Loucy (cell line): ENCODE measurements around the gene UNC5C.

Experiments
- H2AFZ ChIP-seq: fragments of 200-600 bp; sonication (generic); 2 replicates; pipeline ENCODE4 v1.6.0; 2016; ENCODE audit warnings: antibody characterized with exemption, mild to moderate bottlenecking, low read length, moderate library complexity
- H3F3A ChIP-seq: fragments of 200-600 bp; 2 replicates; pipeline ENCODE4 v1.6.0; 2016; ENCODE audit warnings: antibody characterized with exemption, low read depth, mild to moderate bottlenecking
- H3K27me3 ChIP-seq: fragments of 200-600 bp; sonication (generic); 2 replicates; pipeline ENCODE4 v1.6.1; 2014; ENCODE audit warnings: low read length, mild to moderate bottlenecking; ENCODE audit not compliant: insufficient read depth, poor library complexity, severe bottlenecking
- H3K36me3 ChIP-seq: fragments of 200-600 bp; sonication (generic); 2 replicates; pipeline ENCODE4 v1.6.1; 2016; ENCODE audit warnings: low read length; ENCODE audit not compliant: insufficient read depth
- H3K4me1 ChIP-seq: fragments of 200-600 bp; sonication (generic); 2 replicates; pipeline ENCODE4 v1.5.1; 2014; ENCODE audit warnings: low read length, mild to moderate bottlenecking; ENCODE audit not compliant: insufficient read depth, poor library complexity, severe bottlenecking
- H3K4me2 ChIP-seq: fragments of 200-600 bp; sonication (generic); 2 replicates; pipeline ENCODE4 v1.6.0; 2014; ENCODE audit warnings: antibody characterized with exemption, low read length, low read depth, mild to moderate bottlenecking; ENCODE audit not compliant: poor library complexity, severe bottlenecking
- H3K4me3 ChIP-seq: fragments of 200-600 bp; sonication (generic); 2 replicates; pipeline ENCODE4 v1.5.1; 2014; ENCODE audit warnings: low read length, mild to moderate bottlenecking, mixed read lengths; ENCODE audit not compliant: poor library complexity, severe bottlenecking
- H3K79me2 ChIP-seq: fragments of 200-600 bp; sonication (generic); 2 replicates; pipeline ENCODE4 v1.6.1; 2014; ENCODE audit warnings: low read length; ENCODE audit not compliant: insufficient read depth
- H3K9ac ChIP-seq: fragments of 200-600 bp; sonication (generic); 2 replicates; pipeline ENCODE4 v1.6.0; 2014; ENCODE audit warnings: mild to moderate bottlenecking, low read depth, low read length, moderate library complexity; ENCODE audit not compliant: poor library complexity, severe bottlenecking
- H3K9me2 ChIP-seq: fragments of 200-600 bp; sonication (generic); replicated peaks from 2 replicates; pipeline ENCODE4 v1.6.1; 2016; ENCODE audit warnings: low read depth, low read length, mixed read lengths
- H3K9me3 ChIP-seq: fragments of 200-600 bp; sonication (generic); 2 replicates; pipeline ENCODE4 v1.6.1; 2014; ENCODE audit warnings: mild to moderate bottlenecking, antibody characterized with exemption, low read length, low read depth; ENCODE audit not compliant: insufficient read depth
- H4K20me1 ChIP-seq: fragments of 200-600 bp; sonication (generic); 2 replicates; pipeline ENCODE4 v1.6.0; 2014; ENCODE audit warnings: antibody characterized with exemption, low read length, mild to moderate bottlenecking; ENCODE audit not compliant: insufficient read depth, poor library complexity, severe bottlenecking
- EZH2phosphoT487 ChIP-seq: fragments of 200-600 bp; IDR thresholded peaks from 2 replicates; pipeline ENCODE4 v1.6.1; 2018; ENCODE audit warnings: antibody characterized with exemption, mild to moderate bottlenecking, moderate library complexity, borderline replicate concordance
- TF ChIP-seq, protein P1 (sequence below): fragments of 200-600 bp; sonication (generic); conservative IDR thresholded peaks from 2 replicates; pipeline ENCODE4 v1.5.1; 2014; ENCODE audit warnings: mild to moderate bottlenecking, antibody characterized with exemption, low read length

UNC5C gene

DNA sequence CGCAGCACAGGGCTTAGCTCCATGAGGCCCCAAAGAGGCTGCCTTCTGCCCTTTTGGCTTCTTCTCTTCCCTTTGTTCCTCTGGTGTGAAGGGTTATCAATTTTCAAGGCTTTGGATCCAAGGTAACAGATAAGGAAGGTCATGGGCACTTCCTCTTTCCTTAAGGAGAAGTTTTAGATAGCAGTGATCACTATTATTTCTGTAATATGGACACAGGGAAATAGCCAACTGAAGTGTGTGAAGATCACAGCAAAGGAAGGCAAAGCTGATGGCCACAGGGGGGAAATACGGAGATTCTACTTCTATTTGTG lies 366.8 kb downstream of the UNC5C start:
- no peaks in the 10 kb centered on the region for H3F3A ChIP-seq
- no peaks in the 10 kb centered on the region for H3K79me2 ChIP-seq
- H3K36me3 ChIP-seq = no peaks in the 10 kb centered on the region
- H2AFZ ChIP-seq = no peak overlapping the region
- H3K9ac ChIP-seq = no peak overlapping the region
- H3K4me3 ChIP-seq = no peak overlapping the region
- no peak for TF ChIP-seq EZH2phosphoT487
- TF ChIP-seq, protein P1, sequence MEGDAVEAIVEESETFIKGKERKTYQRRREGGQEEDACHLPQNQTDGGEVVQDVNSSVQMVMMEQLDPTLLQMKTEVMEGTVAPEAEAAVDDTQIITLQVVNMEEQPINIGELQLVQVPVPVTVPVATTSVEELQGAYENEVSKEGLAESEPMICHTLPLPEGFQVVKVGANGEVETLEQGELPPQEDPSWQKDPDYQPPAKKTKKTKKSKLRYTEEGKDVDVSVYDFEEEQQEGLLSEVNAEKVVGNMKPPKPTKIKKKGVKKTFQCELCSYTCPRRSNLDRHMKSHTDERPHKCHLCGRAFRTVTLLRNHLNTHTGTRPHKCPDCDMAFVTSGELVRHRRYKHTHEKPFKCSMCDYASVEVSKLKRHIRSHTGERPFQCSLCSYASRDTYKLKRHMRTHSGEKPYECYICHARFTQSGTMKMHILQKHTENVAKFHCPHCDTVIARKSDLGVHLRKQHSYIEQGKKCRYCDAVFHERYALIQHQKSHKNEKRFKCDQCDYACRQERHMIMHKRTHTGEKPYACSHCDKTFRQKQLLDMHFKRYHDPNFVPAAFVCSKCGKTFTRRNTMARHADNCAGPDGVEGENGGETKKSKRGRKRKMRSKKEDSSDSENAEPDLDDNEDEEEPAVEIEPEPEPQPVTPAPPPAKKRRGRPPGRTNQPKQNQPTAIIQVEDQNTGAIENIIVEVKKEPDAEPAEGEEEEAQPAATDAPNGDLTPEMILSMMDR = no peak
- no peaks in the 10 kb centered on the region for H4K20me1 ChIP-seq
- no peaks in the 10 kb centered on the region for H3K9me3 ChIP-seq
- no peaks in the 10 kb centered on the region for H3K9me2 ChIP-seq
- H3K27me3 ChIP-seq = no peaks in the 10 kb centered on the region
- no peaks in the 10 kb centered on the region for H3K4me1 ChIP-seq
- no peak overlapping the region for H3K4me2 ChIP-seq

DNA sequence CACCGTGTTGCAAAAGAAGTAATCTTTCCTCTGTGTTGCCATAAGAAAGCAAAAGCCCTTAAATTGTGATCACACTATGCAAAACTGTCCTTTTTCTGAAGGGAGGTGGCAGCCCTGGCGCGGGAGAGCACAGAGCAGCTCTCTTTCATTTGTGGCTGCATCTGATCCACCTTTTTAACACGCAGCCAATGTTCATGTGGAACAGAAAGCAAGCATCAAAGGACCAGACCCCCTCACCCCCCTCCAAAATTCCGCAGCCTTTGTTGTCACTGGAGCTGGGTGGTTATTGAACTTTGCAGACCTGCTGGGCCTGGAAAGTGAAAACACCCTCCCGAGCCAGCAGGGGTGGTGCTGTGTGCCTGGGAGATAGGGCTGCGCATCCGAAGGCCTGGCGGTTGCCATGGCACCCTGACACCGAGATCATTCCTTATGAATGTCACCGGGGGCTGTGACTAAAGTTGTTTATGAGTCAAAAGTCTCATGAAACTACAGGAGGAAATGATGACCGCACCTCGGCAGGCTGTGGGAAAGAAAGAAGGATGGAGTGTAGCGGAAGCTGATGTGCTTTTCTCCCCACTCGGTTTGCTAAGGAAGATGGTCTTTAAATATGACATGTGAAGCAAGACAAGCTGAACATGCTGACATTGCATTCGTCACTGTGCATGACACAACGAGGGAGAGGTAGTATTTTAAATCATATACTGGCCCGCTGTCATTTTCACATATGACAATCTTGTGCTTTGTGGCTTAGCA lies 367.4 kb downstream of the UNC5C start:
- H2AFZ ChIP-seq = no peak overlapping the region
- no peaks in the 10 kb centered on the region for H4K20me1 ChIP-seq
- no peaks in the 10 kb centered on the region for H3K9me2 ChIP-seq
- no peaks in the 10 kb centered on the region for H3K79me2 ChIP-seq
- H3K27me3 ChIP-seq = no peaks in the 10 kb centered on the region
- no peaks in the 10 kb centered on the region for H3K4me1 ChIP-seq
- H3F3A ChIP-seq = no peaks in the 10 kb centered on the region
- no peak for TF ChIP-seq EZH2phosphoT487
- TF ChIP-seq, protein P1 = no peak
- no peak overlapping the region for H3K4me2 ChIP-seq
- no peak overlapping the region for H3K9ac ChIP-seq
- no peaks in the 10 kb centered on the region for H3K9me3 ChIP-seq
- H3K4me3 ChIP-seq = no peak overlapping the region
- H3K36me3 ChIP-seq = no peaks in the 10 kb centered on the region

DNA sequence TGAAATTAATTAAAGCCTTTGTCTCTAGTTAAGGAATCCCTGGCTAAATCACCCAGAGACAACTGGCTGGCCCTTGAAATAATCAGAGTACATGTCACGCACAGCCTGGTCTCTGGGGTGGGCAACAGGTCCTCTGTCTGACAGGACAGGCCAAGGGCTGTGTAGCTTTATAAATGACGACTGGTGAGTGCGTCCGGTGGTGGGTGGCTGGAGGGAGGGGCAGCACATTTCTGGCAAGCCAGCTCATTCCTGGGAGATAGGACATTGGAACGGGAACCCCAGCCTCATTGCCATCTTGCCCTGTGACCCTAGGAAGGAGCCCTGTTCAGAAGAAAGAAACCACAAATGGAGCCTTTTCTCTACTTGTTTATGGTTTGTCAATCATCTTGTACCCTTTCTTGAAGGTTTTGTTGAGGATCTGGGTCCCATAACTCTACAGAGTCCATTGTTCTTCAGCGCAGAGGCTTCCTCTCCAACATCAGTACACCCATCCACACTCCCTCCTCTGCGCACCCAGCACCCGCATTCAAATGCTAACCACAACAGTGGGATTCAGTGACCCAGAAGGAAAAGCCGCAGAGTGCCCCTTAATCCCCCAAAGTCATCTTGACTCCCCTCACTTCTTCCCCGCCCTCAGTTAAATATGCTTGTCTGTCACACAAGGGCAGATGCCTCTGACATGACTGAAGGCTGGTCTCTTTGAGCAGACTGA lies 368.1 kb downstream of the UNC5C start:
- no peaks in the 10 kb centered on the region for H3K27me3 ChIP-seq
- no peak overlapping the region for H2AFZ ChIP-seq
- no peaks in the 10 kb centered on the region for H3K4me1 ChIP-seq
- H3K9me3 ChIP-seq = no peaks in the 10 kb centered on the region
- no peak overlapping the region for H3K4me2 ChIP-seq
- no peaks in the 10 kb centered on the region for H3K79me2 ChIP-seq
- H3F3A ChIP-seq = no peaks in the 10 kb centered on the region
- H3K9me2 ChIP-seq = no peaks in the 10 kb centered on the region
- H3K4me3 ChIP-seq = no peak overlapping the region
- H3K9ac ChIP-seq = no peak overlapping the region
- TF ChIP-seq, protein P1 = no peak
- no peak for TF ChIP-seq EZH2phosphoT487
- H3K36me3 ChIP-seq = no peaks in the 10 kb centered on the region
- no peaks in the 10 kb centered on the region for H4K20me1 ChIP-seq
